ENCODE measurements around the gene TMEM51. TPM values are rescaled to one million over a fixed set of nuclear protein-coding genes. Genes with fewer than 3 reads are reported as not detected.

Gene TMEM51
- total and polyA plus RNA-seq, 2 of the 13 experiments (the other 11 are each of a cell fraction or from before 2014, with no cell fraction given): 12.2 to 22.3 TPM

DNA sequence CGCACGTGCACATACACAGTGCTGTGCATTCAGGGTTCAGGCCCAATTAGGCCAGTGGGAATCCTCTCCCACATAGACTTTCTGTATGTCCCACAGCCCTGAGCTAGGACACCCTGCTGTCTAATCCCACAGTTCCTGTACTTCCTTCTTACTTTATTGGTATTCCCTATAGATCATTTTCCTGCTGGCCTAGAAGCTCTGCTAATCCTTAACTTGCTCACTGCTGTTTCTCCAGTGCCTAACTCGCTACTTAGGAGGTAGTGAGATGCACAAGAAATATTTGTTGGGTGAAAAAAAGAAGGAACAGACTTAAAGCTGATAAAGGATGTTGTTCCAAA, 59.4 kb downstream of the TMEM51 start:
- H3K27me3 ChIP-seq (ENCODE audit: control insufficient read depth in 1 of 2, insufficient read depth in 2 of 2, low read length in 2 of 2): no peaks in the 10 kb centered on the region
- BruUV-seq (replicated peaks): no TSS peak
- H3K9me3 ChIP-seq (ENCODE audit: low read length): no peaks in the 10 kb centered on the region
- ATAC-seq: no peak
- DNase-seq (ENCODE audit: low spot score): no peak
- H3K4me3 ChIP-seq (replicated peaks in 1 of 3; ENCODE audit: insufficient read depth in 1 of 3, low read depth in 2 of 3, low read length in 3 of 3): no peak overlapping the region
- no peak for FAIRE-seq
- intact Hi-C loops (cut with micrococcal nuclease; ENCODE audit: unreplicated experiment): no loop called here
- CTCF ChIA-PET (ENCODE audit: low intra/inter-chr PET ratio, low total read pairs): no interaction called here
- H3K4me1 ChIP-seq (ENCODE audit: insufficient read depth, low read length): peaks cover 3% of the 10 kb centered on the region
- no peak overlapping the region for H3K9ac ChIP-seq (ENCODE audit: insufficient read depth, low read depth, low read length)
- H2AFZ ChIP-seq (ENCODE audit: low read length): no peak overlapping the region
- H3K4me2 ChIP-seq (ENCODE audit: low read depth, low read length): no peak overlapping the region
- in situ Hi-C loops (cut with HindIII; ENCODE audit: extremely low pct_ligation_motif_present, low pct_unique_long_range_greater_than_20kb): no loop called here
- POLR2A ChIA-PET: interaction anchor here (0.9 kb wide), 1 partner anchor 69 kb away, joined by 3 read pairs; no protein-coding TSS in a partner anchor
- TF ChIP-seq SRF (IDR thresholded peaks at IDR 0.05; ENCODE audit: low read depth, low read length) (no peak), ZNF235 (CRISPR knock-in tag; IDR thresholded peaks at IDR 0.05; ENCODE audit: borderline replicate concordance) (no peak), RARG (CRISPR knock-in tag; IDR thresholded peaks at IDR 0.05; ENCODE audit: low read depth) (no peak), HDAC1 (CRISPR knock-in tag; IDR thresholded peaks at IDR 0.05) (no peak), FOXA3 (CRISPR knock-in tag; IDR thresholded peaks at IDR 0.05) (no peak), ZNF382 (CRISPR knock-in tag; IDR thresholded peaks at IDR 0.05; ENCODE audit: borderline replicate concordance) (no peak)
- TF ChIP-seq, protein P1, sequence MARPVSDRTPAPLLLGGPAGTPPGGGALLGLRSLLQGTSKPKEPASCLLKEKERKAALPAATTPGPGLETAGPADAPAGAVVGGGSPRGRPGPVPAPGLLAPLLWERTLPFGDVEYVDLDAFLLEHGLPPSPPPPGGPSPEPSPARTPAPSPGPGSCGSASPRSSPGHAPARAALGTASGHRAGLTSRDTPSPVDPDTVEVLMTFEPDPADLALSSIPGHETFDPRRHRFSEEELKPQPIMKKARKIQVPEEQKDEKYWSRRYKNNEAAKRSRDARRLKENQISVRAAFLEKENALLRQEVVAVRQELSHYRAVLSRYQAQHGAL (CRISPR knock-in tag; IDR thresholded peaks at IDR 0.05; ENCODE audit: not compliant biosample characterization): no peak
- peaks cover 8 to 31% of the 10 kb centered on the region in 2 experiments for H3K36me3 ChIP-seq (replicated peaks in 1 of 2; ENCODE audit: control insufficient read depth in 1 of 2, insufficient read depth in 2 of 2, low read length in 2 of 2)
- no peak overlapping the region for H3K27ac ChIP-seq (ENCODE audit: extremely low read length, insufficient read depth, low read length)
- 0 out of 2 replicates have a peak, but pooled peaks cover 4% of the 10 kb centered on the region for H4K20me1 ChIP-seq (ENCODE audit: insufficient read depth, low read length)
- 87% methylated on average over 3 of the region's 3 CpGs for WGBS (ENCODE audit: low lambda C conversion rate)
- peaks cover 11% of the 10 kb centered on the region for H3K79me2 ChIP-seq (ENCODE audit: insufficient read depth, low read length)

DNA sequence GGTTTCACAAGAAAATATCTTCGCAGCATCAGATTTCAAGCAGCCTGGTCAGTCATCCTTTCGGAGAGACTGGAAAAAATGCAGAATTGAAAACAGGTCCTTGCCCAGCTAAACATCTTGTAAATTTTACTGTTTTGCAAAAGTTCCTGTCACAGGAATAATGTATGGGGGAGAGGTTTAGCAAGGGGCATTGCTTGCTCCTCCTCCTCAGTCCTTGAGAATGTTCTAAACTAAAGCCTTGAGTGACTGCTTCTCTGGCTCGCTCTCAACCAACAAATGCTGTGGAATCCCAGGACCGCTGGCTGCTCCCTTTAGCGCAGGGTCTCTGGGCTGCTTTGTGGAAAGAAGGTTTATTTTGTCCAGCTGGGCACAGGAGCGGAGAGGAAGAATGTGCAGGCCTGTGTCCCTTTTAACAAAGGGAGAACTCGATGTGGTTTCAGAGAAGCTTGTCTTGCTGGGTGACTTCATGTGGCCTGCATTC, 59.8 kb downstream of the TMEM51 start:
- no peak for ATAC-seq
- H3K4me3 ChIP-seq (replicated peaks in 1 of 3; ENCODE audit: insufficient read depth in 1 of 3, low read depth in 2 of 3, low read length in 3 of 3): no peak overlapping the region
- H3K9ac ChIP-seq (ENCODE audit: insufficient read depth, low read depth, low read length): no peak overlapping the region
- 89% methylated on average over 7 of the region's 7 CpGs for WGBS (ENCODE audit: low lambda C conversion rate)
- 0 out of 2 replicates have a peak, but pooled peaks cover 4% of the 10 kb centered on the region for H4K20me1 ChIP-seq (ENCODE audit: insufficient read depth, low read length)
- H3K79me2 ChIP-seq (ENCODE audit: insufficient read depth, low read length): peaks cover 7% of the 10 kb centered on the region
- in situ Hi-C loops (cut with HindIII; ENCODE audit: extremely low pct_ligation_motif_present, low pct_unique_long_range_greater_than_20kb): no loop called here
- intact Hi-C loops (cut with micrococcal nuclease; ENCODE audit: unreplicated experiment): no loop called here
- no peak overlapping the region for H3K27ac ChIP-seq (ENCODE audit: extremely low read length, insufficient read depth, low read length)
- H3K36me3 ChIP-seq (replicated peaks in 1 of 2; ENCODE audit: control insufficient read depth in 1 of 2, insufficient read depth in 2 of 2, low read length in 2 of 2): peaks cover 8 to 33% of the 10 kb centered on the region in 2 experiments
- no peak overlapping the region for H3K4me2 ChIP-seq (ENCODE audit: low read depth, low read length)
- POLR2A ChIA-PET: interaction anchor here (0.9 kb wide), 1 partner anchor 68 kb away, joined by 3 read pairs; no protein-coding TSS in a partner anchor
- no peaks in the 10 kb centered on the region for H3K27me3 ChIP-seq (ENCODE audit: control insufficient read depth in 1 of 2, insufficient read depth in 2 of 2, low read length in 2 of 2)
- DNase-seq (ENCODE audit: low spot score): no peak
- no peak overlapping the region for H2AFZ ChIP-seq (ENCODE audit: low read length)
- CTCF ChIA-PET (ENCODE audit: low intra/inter-chr PET ratio, low total read pairs): no interaction called here
- no peaks in the 10 kb centered on the region for H3K9me3 ChIP-seq (ENCODE audit: low read length)
- TF ChIP-seq SP140L (CRISPR knock-in tag; IDR thresholded peaks at IDR 0.05; ENCODE audit: borderline replicate concordance) (no peak), PRMT3 (CRISPR knock-in tag; IDR thresholded peaks at IDR 0.05; ENCODE audit: borderline replicate concordance, low read depth) (no peak)
- no peak for FAIRE-seq
- BruUV-seq (replicated peaks): no TSS peak
- H3K4me1 ChIP-seq (ENCODE audit: insufficient read depth, low read length): no peaks in the 10 kb centered on the region
